MM.1S (cell line): Measurements from ENCODE around the gene APBA1.

ENCODE experiments used
- DNase-seq: peaks from one replicate; pipeline ENCODE4 v3.0.0-alpha.2; 2015
- H2AFZ ChIP-seq: fragments of 300-600 bp; sonication (generic); 2 replicates; pipeline ENCODE4 v1.6.0; 2016; ENCODE audit warnings: antibody characterized with exemption, low read length
- H3F3A ChIP-seq: fragments of 300-600 bp; sonication (generic); 2 replicates; pipeline ENCODE4 v1.6.1; 2016; ENCODE audit warnings: mild to moderate bottlenecking, antibody characterized with exemption, low read length, moderate library complexity, mixed read lengths; ENCODE audit not compliant: insufficient read depth
- H3K27ac ChIP-seq: fragments of 300-600 bp; sonication (generic); 2 replicates; pipeline ENCODE4 v1.5.1; 2016; ENCODE audit warnings: mild to moderate bottlenecking, low read length
- H3K27me3 ChIP-seq: fragments of 300-600 bp; sonication (generic); replicated peaks from 2 replicates; pipeline ENCODE4 v1.6.0; 2016; ENCODE audit warnings: low read length; ENCODE audit not compliant: insufficient read depth
- H3K36me3 ChIP-seq: fragments of 300-600 bp; sonication (generic); replicated peaks from 2 replicates; pipeline ENCODE4 v1.6.1; 2016; ENCODE audit warnings: mild to moderate bottlenecking, low read length, mixed read lengths; ENCODE audit not compliant: insufficient read depth
- H3K4me1 ChIP-seq: fragments of 300-600 bp; sonication (generic); 2 replicates; pipeline ENCODE4 v1.6.1; 2016; ENCODE audit warnings: low read length, mixed read lengths
- H3K4me2 ChIP-seq: fragments of 300-600 bp; sonication (generic); 2 replicates; pipeline ENCODE4 v1.6.0; 2016; ENCODE audit warnings: low read depth, low read length
- H3K4me3 ChIP-seq: fragments of 300-600 bp; sonication (generic); 2 replicates; pipeline ENCODE4 v1.5.1; 2016; ENCODE audit warnings: low read length, mixed read lengths
- H3K79me2 ChIP-seq: fragments of 300-600 bp; sonication (generic); 2 replicates; pipeline ENCODE4 v1.6.1; 2016; ENCODE audit warnings: mixed run types, low read length, mixed read lengths
- H3K9ac ChIP-seq: fragments of 300-600 bp; sonication (generic); 2 replicates; pipeline ENCODE4 v1.6.1; 2016; ENCODE audit warnings: low read length, mixed read lengths
- H3K9me2 ChIP-seq: fragments of 300-600 bp; sonication (generic); replicated peaks from 2 replicates; pipeline ENCODE4 v1.6.1; 2016; ENCODE audit warnings: mild to moderate bottlenecking, low read length, mixed read lengths; ENCODE audit not compliant: insufficient read depth
- H3K9me3 ChIP-seq: fragments of 300-600 bp; sonication (generic); replicated peaks from 2 replicates; pipeline ENCODE4 v1.6.1; 2016; ENCODE audit warnings: mild to moderate bottlenecking, low read length, mixed read lengths; ENCODE audit not compliant: insufficient read depth
- H4K20me1 ChIP-seq: fragments of 300-600 bp; sonication (generic); 2 replicates; pipeline ENCODE4 v1.6.1; 2016; ENCODE audit warnings: mild to moderate bottlenecking, low read length, moderate library complexity, mixed read lengths; ENCODE audit not compliant: insufficient read depth
- EZH2 ChIP-seq: fragments of 300-600 bp; sonication (generic); optimal IDR thresholded peaks from 2 replicates; pipeline ENCODE3; 2017; ENCODE audit warnings: low read depth, mild to moderate bottlenecking, antibody characterized with exemption, low read length, mixed read lengths
- EZH2phosphoT487 ChIP-seq: fragments of 300-600 bp; sonication (generic); IDR thresholded peaks from 2 replicates; pipeline ENCODE4 v1.6.1; 2018; ENCODE audit warnings: antibody characterized with exemption, low read length
- TF ChIP-seq, protein P1 (sequence below): fragments of 300-600 bp; sonication (generic); IDR thresholded peaks from 2 replicates; pipeline ENCODE4 v1.5.1; 2016; ENCODE audit warnings: antibody characterized with exemption, low read length, mixed read lengths

Gene APBA1

DNA sequence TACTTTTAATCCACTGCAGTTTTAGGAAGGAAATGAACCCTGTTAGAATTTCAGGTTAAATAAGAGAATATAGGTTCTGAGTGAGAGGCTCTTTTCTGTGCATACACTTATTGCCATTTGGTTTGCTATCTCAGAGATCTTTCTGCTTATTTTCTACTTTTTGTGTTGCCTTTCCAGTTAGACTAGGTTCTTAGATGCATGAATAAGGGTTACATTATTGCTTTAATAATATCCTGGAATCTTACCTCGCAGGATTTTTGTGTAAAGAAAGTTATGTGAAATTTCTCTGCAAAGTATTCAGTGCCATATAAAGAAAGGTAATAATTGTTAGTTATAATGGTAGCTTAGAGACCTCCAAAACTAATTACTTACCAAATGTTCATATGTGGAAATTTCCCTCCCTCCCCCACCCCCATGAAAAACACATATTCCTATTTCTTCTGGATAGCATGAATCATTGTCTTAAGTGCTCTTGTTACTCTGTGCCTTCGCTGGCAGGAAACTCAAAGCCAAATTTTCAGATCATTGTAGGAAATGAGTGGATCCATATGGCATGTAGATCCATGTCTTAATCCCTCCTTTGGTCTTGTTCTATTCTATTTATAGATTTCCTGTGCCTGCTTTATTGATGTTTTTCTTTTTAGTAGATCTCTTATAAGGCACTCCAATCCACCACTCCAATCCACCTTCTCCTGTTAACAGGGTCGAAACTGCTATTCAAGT lies 2.7 kb upstream of the APBA1 start:
- Histone ChIP-seq H2AFZ (no peak overlapping the region), H3K27ac (peak overlapping the region; percentile 12; the same call in 1 of the 2 replicates), H3K79me2 (no peaks in the 10 kb centered on the region), H3K9me2 (no peaks in the 10 kb centered on the region), H3K4me1 (peaks cover 9% of the 10 kb centered on the region), H3K4me3 (no peak overlapping the region), H3K36me3 (no peaks in the 10 kb centered on the region), H3K4me2 (peak overlapping the region; percentile 14; the same call in 1 of the 2 replicates), H3K27me3 (no peaks in the 10 kb centered on the region), H4K20me1 (no peaks in the 10 kb centered on the region), H3K9me3 (no peaks in the 10 kb centered on the region), H3F3A (peaks cover 6% of the 10 kb centered on the region; the same call in 1 of the 2 replicates), H3K9ac (no peak overlapping the region)
- no peak for DNase-seq
- TF ChIP-seq, protein P1, sequence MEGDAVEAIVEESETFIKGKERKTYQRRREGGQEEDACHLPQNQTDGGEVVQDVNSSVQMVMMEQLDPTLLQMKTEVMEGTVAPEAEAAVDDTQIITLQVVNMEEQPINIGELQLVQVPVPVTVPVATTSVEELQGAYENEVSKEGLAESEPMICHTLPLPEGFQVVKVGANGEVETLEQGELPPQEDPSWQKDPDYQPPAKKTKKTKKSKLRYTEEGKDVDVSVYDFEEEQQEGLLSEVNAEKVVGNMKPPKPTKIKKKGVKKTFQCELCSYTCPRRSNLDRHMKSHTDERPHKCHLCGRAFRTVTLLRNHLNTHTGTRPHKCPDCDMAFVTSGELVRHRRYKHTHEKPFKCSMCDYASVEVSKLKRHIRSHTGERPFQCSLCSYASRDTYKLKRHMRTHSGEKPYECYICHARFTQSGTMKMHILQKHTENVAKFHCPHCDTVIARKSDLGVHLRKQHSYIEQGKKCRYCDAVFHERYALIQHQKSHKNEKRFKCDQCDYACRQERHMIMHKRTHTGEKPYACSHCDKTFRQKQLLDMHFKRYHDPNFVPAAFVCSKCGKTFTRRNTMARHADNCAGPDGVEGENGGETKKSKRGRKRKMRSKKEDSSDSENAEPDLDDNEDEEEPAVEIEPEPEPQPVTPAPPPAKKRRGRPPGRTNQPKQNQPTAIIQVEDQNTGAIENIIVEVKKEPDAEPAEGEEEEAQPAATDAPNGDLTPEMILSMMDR = no peak

DNA sequence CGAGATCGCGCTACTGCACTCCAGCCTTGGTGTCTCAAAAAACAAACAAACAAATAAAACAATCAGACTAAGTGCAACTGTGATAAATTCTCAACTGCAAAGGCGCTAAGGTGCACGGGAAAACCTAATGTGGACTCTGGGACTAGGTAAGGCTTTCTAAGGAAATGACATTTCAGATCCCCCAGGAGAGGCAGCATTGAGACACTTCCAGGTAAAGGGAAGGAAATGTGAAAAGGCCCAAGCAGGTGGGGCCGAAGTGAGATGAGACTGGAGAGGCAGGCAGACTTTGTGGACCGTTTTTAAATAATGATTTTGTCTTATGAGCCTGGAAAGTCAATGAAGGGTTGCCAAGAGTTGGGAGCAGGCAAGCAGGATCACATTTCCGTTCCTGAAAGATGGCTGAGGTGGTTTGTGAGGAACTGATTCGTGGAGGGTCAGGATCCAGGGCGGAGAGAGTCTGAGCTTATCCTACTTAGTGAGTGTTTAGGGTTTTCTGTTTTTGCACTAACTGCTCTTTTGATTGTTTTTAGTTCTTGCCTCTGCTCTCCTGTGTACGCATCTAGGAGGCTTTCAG lies 2.0 kb upstream of the APBA1 start:
- peak overlapping the region; percentile 14; the same call in 1 of the 2 replicates for H3K4me2 ChIP-seq
- no peak overlapping the region for H2AFZ ChIP-seq
- peak overlapping the region; percentile 12; the same call in 1 of the 2 replicates for H3K27ac ChIP-seq
- DNase-seq = no peak
- H3K27me3 ChIP-seq = no peaks in the 10 kb centered on the region
- no peaks in the 10 kb centered on the region for H3K36me3 ChIP-seq
- no peaks in the 10 kb centered on the region for H3K9me3 ChIP-seq
- TF ChIP-seq, protein P1 = peak; percentile 15; the same call in 1 of the 2 replicates
- no peak for TF ChIP-seq EZH2
- no peaks in the 10 kb centered on the region for H3K79me2 ChIP-seq
- H3K9ac ChIP-seq = no peak overlapping the region
- peaks cover 6% of the 10 kb centered on the region; the same call in 1 of the 2 replicates for H3F3A ChIP-seq
- H3K4me1 ChIP-seq = peaks cover 9% of the 10 kb centered on the region
- H3K4me3 ChIP-seq = peak overlapping the region; percentile 4
- no peaks in the 10 kb centered on the region for H3K9me2 ChIP-seq
- no peaks in the 10 kb centered on the region for H4K20me1 ChIP-seq

DNA sequence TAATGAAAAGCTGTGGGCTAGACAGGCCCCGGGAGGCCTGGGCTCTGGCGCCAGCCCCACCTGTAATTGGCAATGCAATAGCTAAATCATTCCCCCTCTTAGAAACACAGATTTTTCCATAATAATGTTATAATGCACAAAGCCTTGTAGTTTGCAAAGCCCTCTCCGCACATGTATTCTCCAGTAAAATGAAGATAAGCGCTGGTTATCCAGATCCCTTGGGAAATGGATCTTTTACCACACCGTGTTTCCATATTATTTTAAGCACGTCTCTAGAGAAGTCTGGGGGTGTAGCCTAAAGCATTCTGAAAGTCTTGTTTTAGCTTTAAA lies 1.1 kb upstream of the APBA1 start:
- peak overlapping the region; percentile 100 for H2AFZ ChIP-seq
- peak overlapping the region; percentile 49; the same call in 1 of the 2 replicates for H3K9ac ChIP-seq
- no peaks in the 10 kb centered on the region for H3K79me2 ChIP-seq
- H3K27ac ChIP-seq = no peak overlapping the region
- H3K9me2 ChIP-seq = no peaks in the 10 kb centered on the region
- peaks cover 6% of the 10 kb centered on the region; the same call in 1 of the 2 replicates for H3F3A ChIP-seq
- H3K4me1 ChIP-seq = peaks cover 9% of the 10 kb centered on the region
- no peaks in the 10 kb centered on the region for H3K9me3 ChIP-seq
- peak overlapping the region; percentile 100 for H3K4me2 ChIP-seq
- peak overlapping the region; percentile 88 for H3K4me3 ChIP-seq
- H3K36me3 ChIP-seq = no peaks in the 10 kb centered on the region
- H3K27me3 ChIP-seq = no peaks in the 10 kb centered on the region
- TF ChIP-seq EZH2phosphoT487 = no peak
- TF ChIP-seq EZH2 = no peak
- TF ChIP-seq, protein P1 = no peak
- DNase-seq = no peak
- no peaks in the 10 kb centered on the region for H4K20me1 ChIP-seq
